Cardiac muscle cell (in vitro differentiated cells and primary cell): ENCODE measurements around the gene TMEM45A. TPM values are rescaled to one million over a fixed set of nuclear protein-coding genes. Genes with fewer than 3 reads are reported as not detected.
"Not testable (repeated sequence)": the region's sequence is repeated elsewhere in the genome, so short reads cannot be mapped to it uniquely, and the experiment has no call there.

ENCODE experiments used
- DNase-seq, 2 donors: peaks; one replicate each; pipeline versions ENCODE4 v3.0.0 to v3.0.0-alpha.2; 2010 to 2017; ENCODE audit warnings: low read depth in 1 of 2, low spot score in 1 of 2
- H3K27ac ChIP-seq: fragments of 200-600 bp; sonication (generic); 2 replicates; pipeline ENCODE4 v1.5.1; 2016
- H3K27me3 ChIP-seq: fragments of 200-600 bp; sonication (generic); 2 replicates; pipeline ENCODE4 v1.6.0; 2016; ENCODE audit warnings: control low read depth
- H3K36me3 ChIP-seq: fragments of 200-600 bp; sonication (generic); 2 replicates; pipeline ENCODE4 v1.5.1; 2016; ENCODE audit warnings: control low read depth
- H3K4me1 ChIP-seq: fragments of 200-600 bp; sonication (generic); 2 replicates; pipeline ENCODE4 v1.8.1; 2017; ENCODE audit warnings: low read depth, mild to moderate bottlenecking, mixed run types
- H3K4me3 ChIP-seq: fragments of 200-600 bp; sonication (generic); 2 replicates; pipeline ENCODE4 v1.5.1; 2016; ENCODE audit warnings: mild to moderate bottlenecking
- H3K9me3 ChIP-seq: fragments of 200-600 bp; sonication (generic); 2 replicates; pipeline ENCODE4 v1.5.1; 2017; ENCODE audit warnings: low read depth, mild to moderate bottlenecking, control low read depth
- CTCF ChIP-seq: IDR thresholded peaks from 2 replicates; pipeline ENCODE4 v1.5.1; 2012; ENCODE audit warnings: low read depth, mild to moderate bottlenecking, low read length
- polyA plus RNA-seq: library from polyadenylated mRNA; unstranded; fragments of >200 nt; fragmentation: Nextera tagmentation; extraction: Ambion mirVana; gene quantifications from 2 replicates; pipeline ENCODE4 v1.2.1, GENCODE V29; 2016
- total RNA-seq: library from RNA; depleted of rRNA; stranded (reverse); fragments of >200 nt; gene quantifications from 2 replicates; pipeline ENCODE4 v1.2.3, GENCODE V29; 2016

The TMEM45A gene
- total and polyA plus RNA-seq, 2 experiments from 2014 or later, result 37.6 to 96.3 TPM

DNA sequence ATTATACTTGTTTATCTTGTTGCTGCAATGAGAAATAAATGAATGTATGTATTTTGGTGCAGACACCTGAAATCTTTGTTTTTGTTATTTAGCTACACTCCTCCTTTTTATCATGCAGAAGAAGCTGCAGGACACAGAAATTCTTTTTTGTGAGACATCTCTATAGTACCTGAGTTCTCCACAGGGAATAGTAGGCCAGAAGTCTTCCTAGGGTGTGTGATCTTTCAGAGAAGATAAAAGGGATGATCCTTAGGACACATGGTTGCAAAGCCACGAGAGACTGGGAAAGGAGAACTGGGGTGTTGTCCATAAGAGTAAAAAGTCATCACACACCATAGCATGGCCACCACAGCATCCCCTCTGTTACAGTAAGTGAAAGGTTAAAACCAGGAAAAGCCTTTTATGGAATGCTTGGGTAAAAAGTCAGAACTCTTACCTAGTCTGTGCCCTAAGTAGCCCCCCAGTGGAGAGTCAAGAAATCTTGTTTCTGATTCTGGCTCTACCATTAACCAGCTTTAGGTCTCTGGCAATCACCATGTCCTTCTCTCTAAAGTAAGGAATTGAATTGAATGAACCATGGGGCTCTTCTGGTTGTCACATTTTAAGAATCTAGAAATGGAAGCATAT is 85.1 kb downstream of the TMEM45A start:
- Histone ChIP-seq H3K9me3 (no peaks in the 10 kb centered on the region), H3K27ac (no peak overlapping the region), H3K4me3 (no peak overlapping the region), H3K36me3 (peaks cover 8% of the 10 kb centered on the region), H3K4me1 (no peaks in the 10 kb centered on the region), H3K27me3 (no peaks in the 10 kb centered on the region)
- DNase-seq, result no peak
- TF ChIP-seq CTCF, result no peak

- H3K4me3 ChIP-seq, result no peak overlapping the region
- no peak overlapping the region for H3K27ac ChIP-seq
- TF ChIP-seq CTCF, result no peak
- no peaks in the 10 kb centered on the region for H3K4me1 ChIP-seq
- DNase-seq, result no peak
- H3K27me3 ChIP-seq, result no peaks in the 10 kb centered on the region
- peaks cover 8% of the 10 kb centered on the region for H3K36me3 ChIP-seq
- no peaks in the 10 kb centered on the region for H3K9me3 ChIP-seq
Measured at GRCh38 chr3:100578646-100579045, 86.2 kb downstream of the TMEM45A start.

GRCh38 chr3:100580147-100580546 is 87.7 kb downstream of the TMEM45A start:
- no peak for TF ChIP-seq CTCF
- no peaks in the 10 kb centered on the region for H3K9me3 ChIP-seq
- no peak overlapping the region for H3K27ac ChIP-seq
- no peak for DNase-seq
- no peaks in the 10 kb centered on the region for H3K4me1 ChIP-seq
- no peaks in the 10 kb centered on the region for H3K27me3 ChIP-seq
- H3K36me3 ChIP-seq, result peaks cover 8% of the 10 kb centered on the region
- no peak overlapping the region for H3K4me3 ChIP-seq

GRCh38 chr3:100581650-100582049 is 89.2 kb downstream of the TMEM45A start:
- no peaks in the 10 kb centered on the region for H3K9me3 ChIP-seq

GRCh38 chr3:100582157-100582556 is 89.7 kb downstream of the TMEM45A start:
- DNase-seq, H3K4me3 ChIP-seq, H3K4me1 ChIP-seq, H3K9me3 ChIP-seq, H3K36me3 ChIP-seq, H3K27me3 ChIP-seq, H3K27ac ChIP-seq: not testable (repeated sequence)

More at GRCh38 chr3:100581650-100582049, 89.2 kb downstream of the TMEM45A start:
- Histone ChIP-seq H3K27ac (no peak overlapping the region), H3K27me3 (no peaks in the 10 kb centered on the region), H3K36me3 (peaks cover 8% of the 10 kb centered on the region), H3K4me1 (no peaks in the 10 kb centered on the region), H3K4me3 (no peak overlapping the region)
- no peak for TF ChIP-seq CTCF
- no peak for DNase-seq

DNA sequence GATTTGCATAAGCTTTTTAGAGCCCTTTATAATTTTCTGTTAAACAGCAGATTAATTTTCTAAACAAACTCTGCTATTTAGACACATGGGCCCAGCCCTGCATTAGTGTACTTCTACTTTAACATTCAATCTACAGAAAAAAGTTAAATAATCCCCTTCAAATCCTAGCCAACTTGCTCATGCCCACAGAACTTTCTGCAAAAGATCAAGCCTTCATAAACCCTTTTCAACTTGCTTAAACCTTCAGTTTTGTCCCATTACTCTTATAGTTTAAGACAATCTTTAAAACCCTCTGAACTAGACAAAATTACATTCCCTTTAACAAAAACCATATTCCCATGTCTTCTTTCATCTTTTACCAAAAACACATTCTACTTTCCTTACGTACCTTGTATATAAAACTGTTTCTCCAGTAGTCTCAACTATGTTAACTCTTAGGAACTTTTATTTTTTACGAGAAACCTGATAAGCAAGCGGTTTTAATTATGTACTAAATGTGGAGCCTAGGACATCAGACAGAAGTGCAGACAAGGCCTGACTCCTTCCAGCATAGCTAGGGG is 91.8 kb downstream of the TMEM45A start:
- Histone ChIP-seq H3K27ac (no peak overlapping the region), H3K4me1 (no peaks in the 10 kb centered on the region), H3K9me3 (no peaks in the 10 kb centered on the region), H3K4me3 (no peak overlapping the region), H3K36me3 (no peaks in the 10 kb centered on the region), H3K27me3 (no peaks in the 10 kb centered on the region)
- no peak for TF ChIP-seq CTCF
- no peak for DNase-seq
